Stimulated activated effector memory CD8-positive, alpha-beta T cell treated with anti-CD3 and anti-CD28 coated beads, Interleukin-12 subunit alpha, Interleukin-12 subunit beta, amount 100 ng/mL, for 72 hours (primary cell): ENCODE measurements around the gene AMBRA1.
A peak's percentile ranks its signal among the peaks of the same experiment; 100 is the strongest.

Experiments
- ATAC-seq: fragments of 150-1000 bp; cut with Tn5 transposase; 2 replicates; pipeline ENCODE4 v1.10.0; 2021
- DNase-seq, 2 donors: peaks; one replicate each; pipeline ENCODE4 v3.0.0; 2021 to 2022; ENCODE audit warnings: low spot score in 2 of 2
- H3K27ac Mint-ChIP-seq: one replicate; pipeline ENCODE4 v1.8.0; 2022; ENCODE audit warnings: mild to moderate bottlenecking, mixed read lengths
- H3K36me3 Mint-ChIP-seq: one replicate; pipeline ENCODE4 v1.8.0; 2022; ENCODE audit warnings: mild to moderate bottlenecking, mixed read lengths
- H3K4me1 Mint-ChIP-seq: one replicate; pipeline ENCODE4 v1.8.0; 2022; ENCODE audit warnings: mixed read lengths
- H3K4me3 Mint-ChIP-seq: one replicate; pipeline ENCODE4 v1.8.0; 2022; ENCODE audit warnings: mild to moderate bottlenecking, mixed read lengths
- H3K9me3 Mint-ChIP-seq: one replicate; pipeline ENCODE4 v1.8.0; 2022; ENCODE audit warnings: mixed read lengths

The AMBRA1 gene

GRCh38 chr11:46361283-46362155, 232.3 kb downstream of the AMBRA1 start:
- Mint-ChIP-seq H3K27ac (peak overlapping the region; percentile 96), H3K9me3 (no peaks in the 10 kb centered on the region), H3K4me3 (peak overlapping the region; percentile 80), H3K36me3 (peaks cover 5% of the 10 kb centered on the region), H3K4me1 (peaks cover 58% of the 10 kb centered on the region)
- ATAC-seq (peak; percentile 89), DNase-seq (peak in 1 of 2 donors; percentile 79)

- Mint-ChIP-seq H3K4me1 (peaks cover 65% of the 10 kb centered on the region), H3K9me3 (no peaks in the 10 kb centered on the region), H3K4me3 (peak overlapping the region; percentile 80), H3K27ac (peak overlapping the region; percentile 96), H3K36me3 (peaks cover 5% of the 10 kb centered on the region)
- DNase-seq (no peak), ATAC-seq (peak; percentile 49)
Observed at GRCh38 chr11:46360878-46361277, 232.9 kb downstream of the AMBRA1 start.

- no peak for DNase-seq
- Mint-ChIP-seq H3K9me3 (no peaks in the 10 kb centered on the region), H3K36me3 (peaks cover 5% of the 10 kb centered on the region), H3K4me1 (peaks cover 69% of the 10 kb centered on the region), H3K27ac (peak overlapping the region; percentile 96), H3K4me3 (no peak overlapping the region)
- ATAC-seq = no peak
Observed at GRCh38 chr11:46359953-46360352, 233.9 kb downstream of the AMBRA1 start.

GRCh38 chr11:46357483-46357936, 236.3 kb downstream of the AMBRA1 start:
- H3K4me1 Mint-ChIP-seq = peaks cover 71% of the 10 kb centered on the region
- DNase-seq = no peak
- peak overlapping the region; percentile 29 for H3K4me3 Mint-ChIP-seq
- no peaks in the 10 kb centered on the region for H3K9me3 Mint-ChIP-seq
- peak overlapping the region; percentile 92 for H3K27ac Mint-ChIP-seq
- no peak for ATAC-seq
- peaks cover 3% of the 10 kb centered on the region for H3K36me3 Mint-ChIP-seq

GRCh38 chr11:46356924-46357482, 236.8 kb downstream of the AMBRA1 start:
- Mint-ChIP-seq H3K27ac (peak overlapping the region; percentile 92), H3K36me3 (peaks cover 5% of the 10 kb centered on the region), H3K4me1 (peaks cover 71% of the 10 kb centered on the region), H3K9me3 (no peaks in the 10 kb centered on the region), H3K4me3 (peak overlapping the region; percentile 29)
- ATAC-seq = no peak
- no peak for DNase-seq

- Mint-ChIP-seq H3K4me1 (peaks cover 90% of the 10 kb centered on the region), H3K4me3 (peak overlapping the region; percentile 74), H3K36me3 (peaks cover 13% of the 10 kb centered on the region), H3K9me3 (no peaks in the 10 kb centered on the region), H3K27ac (peak overlapping the region; percentile 97)
- ATAC-seq = peak; percentile 26
- no peak for DNase-seq
Observed at GRCh38 chr11:46353698-46354097, 240.1 kb downstream of the AMBRA1 start.

GRCh38 chr11:46352063-46352841, 241.6 kb downstream of the AMBRA1 start:
- peaks cover 88% of the 10 kb centered on the region for H3K4me1 Mint-ChIP-seq
- ATAC-seq (peak; percentile 59), DNase-seq (peak; percentile 82 to 92)
- no peaks in the 10 kb centered on the region for H3K9me3 Mint-ChIP-seq
- H3K4me3 Mint-ChIP-seq = peak overlapping the region; percentile 74
- peaks cover 13% of the 10 kb centered on the region for H3K36me3 Mint-ChIP-seq
- peak overlapping the region; percentile 97 for H3K27ac Mint-ChIP-seq

GRCh38 chr11:46351606-46352005, 242.2 kb downstream of the AMBRA1 start:
- ATAC-seq = no peak
- Mint-ChIP-seq H3K27ac (peak overlapping the region; percentile 97), H3K9me3 (no peaks in the 10 kb centered on the region), H3K4me3 (peak overlapping the region; percentile 74), H3K36me3 (peaks cover 18% of the 10 kb centered on the region), H3K4me1 (peaks cover 87% of the 10 kb centered on the region)
- DNase-seq = no peak

GRCh38 chr11:46351148-46351547, 242.7 kb downstream of the AMBRA1 start:
- H3K4me1 Mint-ChIP-seq = peaks cover 87% of the 10 kb centered on the region
- DNase-seq = no peak
- no peak for ATAC-seq
- peak overlapping the region; percentile 74 for H3K4me3 Mint-ChIP-seq
- H3K27ac Mint-ChIP-seq = peak overlapping the region; percentile 97
- H3K9me3 Mint-ChIP-seq = no peaks in the 10 kb centered on the region
- H3K36me3 Mint-ChIP-seq = peaks cover 18% of the 10 kb centered on the region

- H3K27ac Mint-ChIP-seq = peak overlapping the region; percentile 97
- ATAC-seq (no peak), DNase-seq (no peak)
- H3K36me3 Mint-ChIP-seq = peaks cover 18% of the 10 kb centered on the region
- H3K4me3 Mint-ChIP-seq = peak overlapping the region; percentile 74
- no peaks in the 10 kb centered on the region for H3K9me3 Mint-ChIP-seq
- peaks cover 87% of the 10 kb centered on the region for H3K4me1 Mint-ChIP-seq
Observed at GRCh38 chr11:46350695-46351094, 243.1 kb downstream of the AMBRA1 start.

GRCh38 chr11:46348566-46349401, 245.0 kb downstream of the AMBRA1 start:
- H3K36me3 Mint-ChIP-seq = peaks cover 18% of the 10 kb centered on the region
- H3K4me1 Mint-ChIP-seq = peaks cover 82% of the 10 kb centered on the region
- no peaks in the 10 kb centered on the region for H3K9me3 Mint-ChIP-seq
- peak overlapping the region; percentile 74 for H3K4me3 Mint-ChIP-seq
- peak overlapping the region; percentile 97 for H3K27ac Mint-ChIP-seq
- DNase-seq = peak in 1 of 2 donors; percentile 81
- ATAC-seq = peak; percentile 39

- Mint-ChIP-seq H3K9me3 (no peaks in the 10 kb centered on the region), H3K4me1 (peaks cover 72% of the 10 kb centered on the region), H3K36me3 (peaks cover 17% of the 10 kb centered on the region), H3K27ac (peak overlapping the region; percentile 97), H3K4me3 (peak overlapping the region; percentile 74)
- ATAC-seq (peak; percentile 1), DNase-seq (no peak)
Observed at GRCh38 chr11:46347637-46348311, 246.0 kb downstream of the AMBRA1 start.

- ATAC-seq (peak; percentile 82), DNase-seq (peak; percentile 95 to 100)
- peaks cover 65% of the 10 kb centered on the region for H3K4me1 Mint-ChIP-seq
- peaks cover 13% of the 10 kb centered on the region for H3K36me3 Mint-ChIP-seq
- peak within 1 kb of the TSS; percentile 74 for H3K4me3 Mint-ChIP-seq
- H3K9me3 Mint-ChIP-seq = no peaks in the 10 kb centered on the region
- H3K27ac Mint-ChIP-seq = peak within 1 kb of the TSS; percentile 97
Observed at GRCh38 chr11:46346886-46347636, 246.8 kb downstream of the AMBRA1 start, which contains the start of gene DGKZ. Gene DGKZ (plus strand): TSS chr11:46347463. CDS start chr11:46347660, 197 bp downstream.
